A549 (cell line): ENCODE data around the gene CLEC19A. TPM values are rescaled to one million over a fixed set of nuclear protein-coding genes. Genes with fewer than 3 reads are reported as not detected.

Experiments
- ATAC-seq, 2 experiments: fragments of 200-7000 bp in 1 of 2; fragments of >200 bp in 1 of 2; cut with Nextera tagmentation in 1 of 2; cut with Tn5 transposase in 1 of 2; 3 replicates each; pipeline versions ENCODE4 v1.8.0 to v1.9.1; 2018 to 2020; ENCODE audit warnings: mild to moderate bottlenecking in 1 of 2, moderate library complexity in 1 of 2
- CTCF ChIA-PET: fragments of 300-600 bp; sonication (Branson Sonifier 250); formaldehyde crosslinking; extraction: SDS; loops from one replicate; lab custom pipeline; 2021; ENCODE audit warnings: antibody characterized with exemption, inconsistent platforms; lab: Yijun Ruan, JAX
- POLR2A ChIA-PET: fragments of 350-600 bp; formaldehyde crosslinking; extraction: SDS; loops from one replicate; lab custom pipeline; 2021; ENCODE audit warnings: antibody characterized with exemption, inconsistent platforms; lab: Yijun Ruan, JAX
- DNase-seq, 2 experiments: peaks; one replicate each; pipeline versions ENCODE4 v3.0.0 to v3.0.0-alpha.2; 2011 to 2016; ENCODE audit warnings: low read depth in 1 of 2, low spot score in 1 of 2
- FAIRE-seq: peaks from 2 replicates; lab custom pipeline; 2011; peaks lifted over from hg19 to GRCh38; lab: Jason Lieb, UNC
- H3K27ac ChIP-seq, 2 experiments: fragments of >200 bp; sonication (Bioruptor Twin); formaldehyde crosslinking; 3 replicates each; pipeline ENCODE4 v1.5.1; 2016 to 2017
- H3K4me1 ChIP-seq: fragments of >200 bp; sonication (Bioruptor Twin); formaldehyde crosslinking; 3 replicates; pipeline ENCODE4 v1.6.1; 2016
- H3K4me2 ChIP-seq: fragments of >200 bp; sonication (Bioruptor Twin); formaldehyde crosslinking; 3 replicates; pipeline ENCODE4 v1.6.1; 2016
- H3K4me3 ChIP-seq: fragments of >200 bp; sonication (Bioruptor Twin); formaldehyde crosslinking; 3 replicates; pipeline ENCODE4 v1.5.1; 2016
- H3K9me3 ChIP-seq: fragments of >200 bp; sonication (Bioruptor Twin); formaldehyde crosslinking; 3 replicates; pipeline ENCODE4 v1.6.1; 2016
- ATOH8 ChIP-seq: fragments of 250-450 bp; sonication (Bioruptor Pico); IDR thresholded peaks from 2 replicates; pipeline ENCODE4 v1.5.0; 2020; ENCODE audit warnings: low read depth, mild to moderate bottlenecking, moderate library complexity
- BCL3 ChIP-seq: fragments of >200 bp; sonication (Bioruptor Twin); formaldehyde crosslinking; IDR thresholded peaks from 3 replicates; pipeline ENCODE4 v1.6.1; 2016
- BHLHE40 ChIP-seq: IDR thresholded peaks from 2 replicates; pipeline ENCODE4 v1.6.1; 2012; ENCODE audit warnings: low read depth, low read length, inconsistent platforms
- CBX2 ChIP-seq: fragments of 200-600 bp; sonication (generic); IDR thresholded peaks from 2 replicates; pipeline ENCODE4 v1.6.1; 2016; ENCODE audit warnings: low read depth, mild to moderate bottlenecking, borderline replicate concordance
- CBX8 ChIP-seq: fragments of 200-600 bp; sonication (generic); IDR thresholded peaks from 2 replicates; pipeline ENCODE4 v1.6.1; 2016
- CTCF ChIP-seq: fragments of >200 bp; sonication (Bioruptor Twin); formaldehyde crosslinking; IDR thresholded peaks from 3 replicates; pipeline ENCODE4 v1.5.1; 2016
- ELK1 ChIP-seq: fragments of 150-350 bp; IDR thresholded peaks from 2 replicates; pipeline ENCODE4 v1.6.1; 2014; ENCODE audit warnings: low read depth, mild to moderate bottlenecking, low read length
- FOXS1 ChIP-seq: fragments of 250-450 bp; sonication (Bioruptor Pico); IDR thresholded peaks from 2 replicates; pipeline ENCODE4 v1.5.0; 2020; ENCODE audit warnings: mild to moderate bottlenecking, moderate library complexity
- HMGXB4 ChIP-seq: fragments of 250-450 bp; sonication (Bioruptor Pico); IDR thresholded peaks from 2 replicates; pipeline ENCODE4 v1.5.0; 2021; ENCODE audit warnings: mild to moderate bottlenecking, moderate library complexity, borderline replicate concordance
- HOXB5 ChIP-seq: fragments of 250-450 bp; sonication (Bioruptor Pico); IDR thresholded peaks from 2 replicates; pipeline ENCODE4 v1.5.0; 2020; ENCODE audit warnings: mild to moderate bottlenecking, moderate library complexity
- KDM1A ChIP-seq: fragments of 200-600 bp; sonication (generic); IDR thresholded peaks from 2 replicates; pipeline ENCODE4 v1.6.1; 2016; ENCODE audit warnings: low read depth, mild to moderate bottlenecking
- KDM5A ChIP-seq: fragments of 200-600 bp; sonication (generic); IDR thresholded peaks from 2 replicates; pipeline ENCODE4 v1.6.1; 2016; ENCODE audit warnings: antibody characterized with exemption, mild to moderate bottlenecking
- MAFK ChIP-seq: fragments of 450-650 bp; IDR thresholded peaks from 2 replicates; pipeline ENCODE4 v1.6.1; 2014; ENCODE audit not compliant: partially characterized antibody
- POLR2AphosphoS2 ChIP-seq: conservative IDR thresholded peaks from 2 replicates; pipeline ENCODE4 v1.6.1; 2012; ENCODE audit warnings: low read length, improper control_type of control experiment, inconsistent platforms
- RAD21 ChIP-seq, 2 experiments: fragments of >200 bp in 1 of 2; sonication (Bioruptor Twin) in 1 of 2; formaldehyde crosslinking in 1 of 2; IDR thresholded peaks in 1 of 2; conservative IDR thresholded peaks in 1 of 2; 2 replicates in 1 of 2; 3 replicates in 1 of 2; pipeline ENCODE4 v1.6.1; 2012 to 2018; ENCODE audit warnings: inconsistent platforms in 1 of 2
- RARB ChIP-seq: fragments of 250-450 bp; sonication (Bioruptor Pico); IDR thresholded peaks from 2 replicates; pipeline ENCODE4 v1.8.0; 2021; ENCODE audit warnings: mild to moderate bottlenecking, moderate library complexity
- REST ChIP-seq: fragments of 200-600 bp; sonication (generic); IDR thresholded peaks from 2 replicates; pipeline ENCODE4 v1.6.1; 2016; ENCODE audit warnings: antibody characterized with exemption, mild to moderate bottlenecking, moderate library complexity
- TP53 ChIP-seq: fragments of 250-450 bp; sonication (Bioruptor Pico); IDR thresholded peaks from 2 replicates; pipeline ENCODE4 v1.5.0; 2021; ENCODE audit warnings: mild to moderate bottlenecking, moderate library complexity
- USF2 ChIP-seq: fragments of 450-650 bp; IDR thresholded peaks from 2 replicates; pipeline ENCODE4 v1.6.1; 2014; ENCODE audit warnings: antibody characterized with exemption
- ZC3H11A ChIP-seq: fragments of 450-650 bp; IDR thresholded peaks from 2 replicates; pipeline ENCODE4 v1.6.1; 2014; ENCODE audit warnings: antibody characterized with exemption, mild to moderate bottlenecking
- ZFP36 ChIP-seq: fragments of 450-650 bp; IDR thresholded peaks from 2 replicates; pipeline ENCODE4 v1.6.1; 2014; ENCODE audit warnings: borderline replicate concordance; ENCODE audit not compliant: partially characterized antibody
- WGBS: methylation state at CpG from one replicate; pipeline ENCODE4 v1.1.6; 2017; ENCODE audit errors: missing lambda C conversion rate; 5-methylcytosine and 5-hydroxymethylcytosine counted together
- polyA plus RNA-seq, 4 experiments: library from polyadenylated mRNA; depleted of rRNA in 3 of 4; stranded (reverse); fragments of >200 nt; fragmentation: RNase III in 1 of 4; extraction: RNeasy Plus Mini Kit Qiagen cat#74134 plus additional on column Dnase treatment in 1 of 4; gene quantifications; 2 replicates in 3 of 4; 3 replicates in 1 of 4; pipeline ENCODE4 v1.2.3, GENCODE V29; 2011 to 2017
- TF ChIP-seq, protein P1 (sequence below): fragments of >200 bp; sonication (Bioruptor Twin); formaldehyde crosslinking; IDR thresholded peaks from 2 replicates; pipeline ENCODE4 v1.6.1; 2016

CLEC19A gene
- polyA plus RNA-seq, 2 of the 4 experiments (the other 2 are of a cell fraction), result 0.09 to 0.49 TPM

- FAIRE-seq, result no peak
- no peaks in the 10 kb centered on the region for H3K4me1 ChIP-seq
- no peak for ATAC-seq
- no peak overlapping the region for H3K4me2 ChIP-seq
- TF ChIP-seq KDM5A (no peak), USF2 (no peak), CBX8 (no peak), TP53 (no peak), KDM1A (no peak), MAFK (no peak), ELK1 (no peak), HOXB5 (no peak), RARB (no peak), CBX2 (no peak), CTCF (no peak), ZFP36 (no peak), BHLHE40 (no peak), ZC3H11A (no peak), BCL3 (no peak)
- TF ChIP-seq, protein P1, sequence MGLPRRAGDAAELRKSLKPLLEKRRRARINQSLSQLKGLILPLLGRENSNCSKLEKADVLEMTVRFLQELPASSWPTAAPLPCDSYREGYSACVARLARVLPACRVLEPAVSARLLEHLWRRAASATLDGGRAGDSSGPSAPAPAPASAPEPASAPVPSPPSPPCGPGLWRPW, result no peak
- no peak overlapping the region for H3K4me3 ChIP-seq
- H3K27ac ChIP-seq, result no peak overlapping the region
- POLR2A ChIA-PET, result no interaction called here
- CTCF ChIA-PET, result interaction anchor here (0.8 kb wide), 1 partner anchor 14 kb away, joined by 3 read pairs; no protein-coding TSS in a partner anchor
- no peaks in the 10 kb centered on the region for H3K9me3 ChIP-seq
- 14% methylated on average over 3 of the region's 3 CpGs for WGBS
- DNase-seq, result no peak
Measured at GRCh38 chr16:19346335-19346922, 60.9 kb downstream of the CLEC19A start.

DNA sequence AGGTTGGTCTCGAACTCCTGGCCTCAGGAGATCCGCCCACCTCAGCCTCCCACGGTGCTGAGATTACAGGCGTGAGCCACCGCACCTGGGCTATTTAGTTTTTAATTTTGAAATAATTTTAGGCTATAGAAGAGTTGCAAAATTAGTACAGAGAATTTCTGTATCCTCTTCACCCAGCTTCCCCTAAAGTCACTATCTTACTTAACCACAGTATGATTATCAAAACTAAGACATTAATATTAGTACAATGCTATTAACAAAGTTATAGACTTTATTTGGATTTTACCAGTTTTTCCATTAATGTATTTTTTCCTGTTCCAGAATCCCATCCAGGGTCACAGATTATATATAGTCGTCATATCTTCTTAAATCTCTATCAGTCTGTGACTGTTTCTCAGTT, 62.6 kb downstream of the CLEC19A start:
- ChIA-PET CTCF (interaction anchor here (1.2 to 1.7 kb wide), 2 partner anchors 154 to 262 kb away, joined by 3 to 4 read pairs; no protein-coding TSS in a partner anchor), POLR2A (no interaction called here)
- Histone ChIP-seq H3K4me2 (no peak overlapping the region), H3K4me3 (no peak overlapping the region), H3K27ac (no peak overlapping the region), H3K4me1 (no peaks in the 10 kb centered on the region)
- DNase-seq (no peak), ATAC-seq (no peak)
- WGBS, result 52% methylated on average over 6 of the region's 6 CpGs
- TF ChIP-seq ATOH8, result no peak
- no peak for TF ChIP-seq REST
- TF ChIP-seq POLR2AphosphoS2, result no peak
- TF ChIP-seq RAD21 (conservative IDR thresholded peaks at IDR 0.05 in 1 of 2, IDR thresholded peaks at IDR 0.05 in 1 of 2), result no peak
- TF ChIP-seq CBX2, result no peak
- no peak for TF ChIP-seq HMGXB4 (CRISPR knock-in tag)
- no peak for TF ChIP-seq ZFP36
- no peak for TF ChIP-seq FOXS1 (CRISPR knock-in tag)
- TF ChIP-seq ZC3H11A, result no peak
- TF ChIP-seq, all 56 proteins: peak for 0
- H3K9me3 ChIP-seq, result no peaks in the 10 kb centered on the region
- FAIRE-seq, result peak; percentile 28
